Measurements from ENCODE around the gene DNAI4.
A peak's percentile ranks its signal among the peaks of the same experiment; 100 is the strongest.
"Not testable (repeated sequence)": the region's sequence is repeated elsewhere in the genome, so short reads cannot be mapped to it uniquely, and the experiment has no call there.

Gene DNAI4

DNA sequence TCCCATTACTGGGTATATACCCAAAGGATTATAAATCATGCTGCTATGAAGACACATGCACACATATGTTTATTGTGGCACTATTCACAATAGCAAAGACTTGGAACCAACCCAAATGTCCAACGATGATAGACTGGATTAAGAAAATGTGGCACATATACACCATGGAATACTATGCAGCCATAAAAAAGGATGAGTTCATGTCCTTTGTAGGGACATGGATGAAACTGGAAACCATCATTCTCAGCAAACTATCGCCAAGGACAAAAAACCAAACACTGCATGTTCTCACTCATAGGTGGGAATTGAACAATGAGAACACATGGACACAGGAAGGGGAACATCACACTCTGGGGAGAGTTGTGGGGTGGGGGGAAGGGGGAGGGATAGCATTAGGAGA lies 138.9 kb downstream of the DNAI4 start:
- H3K4me3 ChIP-seq (ENCODE audit: low read depth, low read length); H3K36me3 ChIP-seq (ENCODE audit: insufficient read depth, low read length); H3K79me2 ChIP-seq (ENCODE audit: control insufficient read depth, insufficient read depth, low read length, unreplicated experiment); H2AFZ ChIP-seq (ENCODE audit: low read length, unreplicated experiment); H3K27ac ChIP-seq (ENCODE audit: low read depth, low read length); H3K4me1 ChIP-seq (ENCODE audit: control insufficient read depth, insufficient read depth, low read length, unreplicated experiment); H3K27me3 ChIP-seq (ENCODE audit: insufficient read depth, low read length): not testable (repeated sequence)

- no peaks in the 10 kb centered on the region for H3K79me2 ChIP-seq (ENCODE audit: control insufficient read depth, insufficient read depth, low read length, unreplicated experiment)
- no peaks in the 10 kb centered on the region for H3K27me3 ChIP-seq (ENCODE audit: insufficient read depth, low read length)
- no peaks in the 10 kb centered on the region for H3K36me3 ChIP-seq (ENCODE audit: insufficient read depth, low read length)
- H3K27ac ChIP-seq (ENCODE audit: low read depth, low read length): no peak overlapping the region
- peak overlapping the region; percentile 58 for H2AFZ ChIP-seq (ENCODE audit: low read length, unreplicated experiment)
- H3K4me3 ChIP-seq (ENCODE audit: low read depth, low read length): peak overlapping the region; percentile 60; the same call in 1 of the 2 replicates
- H3K4me1 ChIP-seq (ENCODE audit: control insufficient read depth, insufficient read depth, low read length, unreplicated experiment): peaks cover 9% of the 10 kb centered on the region
Observed at GRCh38 chr1:66779475-66780078, 145.1 kb downstream of the DNAI4 start.

DNA sequence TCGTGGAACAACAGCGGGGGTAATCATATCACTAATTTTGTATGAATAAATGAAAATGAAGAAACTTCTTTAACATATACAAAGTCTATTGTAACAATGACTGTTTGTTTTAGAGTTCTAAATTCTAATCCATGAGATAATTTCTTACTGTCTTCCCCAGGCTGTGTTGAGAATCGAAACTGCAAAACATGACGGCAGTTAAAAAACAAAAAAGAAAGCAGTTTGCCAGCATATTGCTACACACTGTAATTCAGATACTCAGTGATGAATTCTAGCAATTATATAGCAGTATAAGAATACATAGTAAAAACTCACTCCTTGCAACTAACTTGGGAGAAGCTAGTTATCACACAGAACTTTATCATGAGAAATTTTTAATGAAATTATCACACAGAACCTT lies 145.7 kb downstream of the DNAI4 start:
- H3K27ac ChIP-seq (ENCODE audit: low read depth, low read length): no peak overlapping the region
- no peaks in the 10 kb centered on the region for H3K27me3 ChIP-seq (ENCODE audit: insufficient read depth, low read length)
- peak overlapping the region; percentile 58 for H2AFZ ChIP-seq (ENCODE audit: low read length, unreplicated experiment)
- H3K36me3 ChIP-seq (ENCODE audit: insufficient read depth, low read length): no peaks in the 10 kb centered on the region
- peak overlapping the region; percentile 60 for H3K4me3 ChIP-seq (ENCODE audit: low read depth, low read length)
- peaks cover 9% of the 10 kb centered on the region for H3K4me1 ChIP-seq (ENCODE audit: control insufficient read depth, insufficient read depth, low read length, unreplicated experiment)
- H3K79me2 ChIP-seq (ENCODE audit: control insufficient read depth, insufficient read depth, low read length, unreplicated experiment): no peaks in the 10 kb centered on the region

- H2AFZ ChIP-seq (ENCODE audit: low read length, unreplicated experiment): peak overlapping the region; percentile 58
Observed at GRCh38 chr1:66778266-66778665, 146.4 kb downstream of the DNAI4 start.

DNA sequence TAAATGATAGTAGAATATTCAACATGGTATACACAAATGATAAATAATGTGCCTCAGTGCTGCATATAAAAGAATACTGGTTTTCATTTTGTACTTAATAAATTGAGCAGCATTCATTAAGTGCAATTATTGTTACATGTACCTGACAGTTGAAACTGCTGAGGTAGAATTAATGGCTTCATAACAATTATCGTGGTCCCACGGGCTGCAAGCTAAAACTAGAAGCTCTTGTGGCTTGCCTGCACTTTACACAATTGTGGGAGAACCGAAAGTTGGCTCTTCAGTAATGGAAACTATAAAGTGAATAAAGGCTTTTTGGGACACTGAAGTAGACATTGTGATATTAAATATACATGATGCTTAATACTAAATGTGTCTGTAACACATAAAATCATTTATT lies 146.8 kb downstream of the DNAI4 start:
- Histone ChIP-seq H3K27ac (ENCODE audit: low read depth, low read length) (no peak overlapping the region), H3K27me3 (ENCODE audit: insufficient read depth, low read length) (no peaks in the 10 kb centered on the region), H3K4me1 (ENCODE audit: control insufficient read depth, insufficient read depth, low read length, unreplicated experiment) (peaks cover 9% of the 10 kb centered on the region), H3K4me3 (ENCODE audit: low read depth, low read length) (peak overlapping the region; percentile 60), H3K36me3 (ENCODE audit: insufficient read depth, low read length) (no peaks in the 10 kb centered on the region), H3K79me2 (ENCODE audit: control insufficient read depth, insufficient read depth, low read length, unreplicated experiment) (no peaks in the 10 kb centered on the region), H2AFZ (ENCODE audit: low read length, unreplicated experiment) (peak overlapping the region; percentile 58)

More at GRCh38 chr1:66778266-66778665, 146.4 kb downstream of the DNAI4 start:
- Histone ChIP-seq H3K4me1 (ENCODE audit: control insufficient read depth, insufficient read depth, low read length, unreplicated experiment) (peaks cover 9% of the 10 kb centered on the region), H3K4me3 (ENCODE audit: low read depth, low read length) (peak overlapping the region; percentile 60), H3K79me2 (ENCODE audit: control insufficient read depth, insufficient read depth, low read length, unreplicated experiment) (no peaks in the 10 kb centered on the region), H3K36me3 (ENCODE audit: insufficient read depth, low read length) (no peaks in the 10 kb centered on the region), H3K27ac (ENCODE audit: low read depth, low read length) (no peak overlapping the region), H3K27me3 (ENCODE audit: insufficient read depth, low read length) (no peaks in the 10 kb centered on the region)

DNA sequence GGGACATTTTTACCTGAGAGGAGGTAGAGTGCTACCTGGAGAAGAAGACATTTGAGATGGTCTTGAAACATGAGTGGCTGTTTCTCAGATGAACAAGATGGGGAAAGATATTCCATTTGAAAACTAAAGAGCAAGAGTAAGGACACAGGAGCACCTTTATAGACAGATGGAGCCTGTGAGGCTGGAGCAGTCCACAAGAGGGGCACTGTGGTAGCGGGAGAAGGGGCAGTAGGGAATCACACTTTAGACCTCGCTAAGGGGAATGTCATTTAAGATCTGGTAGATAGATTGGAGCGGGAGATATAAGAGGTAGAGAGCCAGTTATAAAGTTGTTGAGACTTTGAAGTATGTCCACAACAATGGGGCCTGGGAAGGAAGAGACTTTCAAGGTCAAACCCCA lies 149.0 kb downstream of the DNAI4 start:
- no peak overlapping the region for H2AFZ ChIP-seq (ENCODE audit: low read length, unreplicated experiment)
- no peak overlapping the region for H3K4me3 ChIP-seq (ENCODE audit: low read depth, low read length)
- H3K27me3 ChIP-seq (ENCODE audit: insufficient read depth, low read length): no peaks in the 10 kb centered on the region
- H3K79me2 ChIP-seq (ENCODE audit: control insufficient read depth, insufficient read depth, low read length, unreplicated experiment): no peaks in the 10 kb centered on the region
- H3K27ac ChIP-seq (ENCODE audit: low read depth, low read length): no peak overlapping the region
- H3K4me1 ChIP-seq (ENCODE audit: control insufficient read depth, insufficient read depth, low read length, unreplicated experiment): peaks cover 9% of the 10 kb centered on the region
- no peaks in the 10 kb centered on the region for H3K36me3 ChIP-seq (ENCODE audit: insufficient read depth, low read length)

GRCh38 chr1:66774438-66774837 lies 150.2 kb downstream of the DNAI4 start:
- Histone ChIP-seq H3K4me1 (ENCODE audit: control insufficient read depth, insufficient read depth, low read length, unreplicated experiment) (peaks cover 9% of the 10 kb centered on the region), H3K79me2 (ENCODE audit: control insufficient read depth, insufficient read depth, low read length, unreplicated experiment) (no peaks in the 10 kb centered on the region), H3K27ac (ENCODE audit: low read depth, low read length) (no peak overlapping the region), H3K36me3 (ENCODE audit: insufficient read depth, low read length) (no peaks in the 10 kb centered on the region), H3K4me3 (ENCODE audit: low read depth, low read length) (no peak overlapping the region), H2AFZ (ENCODE audit: low read length, unreplicated experiment) (no peak overlapping the region), H3K27me3 (ENCODE audit: insufficient read depth, low read length) (no peaks in the 10 kb centered on the region)

GRCh38 chr1:66773227-66773626 lies 151.4 kb downstream of the DNAI4 start:
- Histone ChIP-seq H3K27me3 (ENCODE audit: insufficient read depth, low read length) (no peaks in the 10 kb centered on the region), H3K79me2 (ENCODE audit: control insufficient read depth, insufficient read depth, low read length, unreplicated experiment) (no peaks in the 10 kb centered on the region), H2AFZ (ENCODE audit: low read length, unreplicated experiment) (no peak overlapping the region), H3K36me3 (ENCODE audit: insufficient read depth, low read length) (no peaks in the 10 kb centered on the region), H3K27ac (ENCODE audit: low read depth, low read length) (no peak overlapping the region), H3K4me1 (ENCODE audit: control insufficient read depth, insufficient read depth, low read length, unreplicated experiment) (peaks cover 5% of the 10 kb centered on the region), H3K4me3 (ENCODE audit: low read depth, low read length) (no peak overlapping the region)

DNA sequence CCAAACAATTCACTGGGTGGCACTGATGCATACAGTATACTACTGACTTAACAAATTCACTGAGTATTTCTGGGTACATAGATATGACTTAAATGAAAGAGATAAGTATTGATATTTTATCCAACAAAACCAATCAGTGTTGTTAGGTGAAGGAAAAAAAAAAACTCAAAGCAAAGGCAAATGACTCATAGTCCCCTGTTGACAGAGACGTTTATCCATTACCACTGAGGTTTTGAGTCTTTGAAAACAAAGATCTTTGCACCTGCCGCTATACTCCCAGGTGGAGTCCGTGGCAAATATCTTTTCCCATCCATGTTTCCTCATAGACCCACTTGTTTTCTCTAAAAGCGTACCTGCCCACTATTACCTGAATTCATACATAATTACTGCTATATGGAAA lies 154.0 kb downstream of the DNAI4 start:
- no peak overlapping the region for H3K4me3 ChIP-seq (ENCODE audit: low read depth, low read length)
- H3K36me3 ChIP-seq (ENCODE audit: insufficient read depth, low read length): no peaks in the 10 kb centered on the region
- no peaks in the 10 kb centered on the region for H3K79me2 ChIP-seq (ENCODE audit: control insufficient read depth, insufficient read depth, low read length, unreplicated experiment)
- no peaks in the 10 kb centered on the region for H3K4me1 ChIP-seq (ENCODE audit: control insufficient read depth, insufficient read depth, low read length, unreplicated experiment)
- no peak overlapping the region for H3K27ac ChIP-seq (ENCODE audit: low read depth, low read length)
- H3K27me3 ChIP-seq (ENCODE audit: insufficient read depth, low read length): no peaks in the 10 kb centered on the region
- peak overlapping the region; percentile 30 for H2AFZ ChIP-seq (ENCODE audit: low read length, unreplicated experiment)

- H2AFZ ChIP-seq (ENCODE audit: low read length, unreplicated experiment): peak overlapping the region; percentile 30
- H3K27ac ChIP-seq (ENCODE audit: low read depth, low read length): no peak overlapping the region
- no peaks in the 10 kb centered on the region for H3K79me2 ChIP-seq (ENCODE audit: control insufficient read depth, insufficient read depth, low read length, unreplicated experiment)
- H3K4me1 ChIP-seq (ENCODE audit: control insufficient read depth, insufficient read depth, low read length, unreplicated experiment): no peaks in the 10 kb centered on the region
- H3K36me3 ChIP-seq (ENCODE audit: insufficient read depth, low read length): no peaks in the 10 kb centered on the region
- H3K27me3 ChIP-seq (ENCODE audit: insufficient read depth, low read length): no peaks in the 10 kb centered on the region
- peak overlapping the region; percentile 68 for H3K4me3 ChIP-seq (ENCODE audit: low read depth, low read length)
Observed at GRCh38 chr1:66770240-66770639, 154.4 kb downstream of the DNAI4 start.

- no peak overlapping the region for H3K27ac ChIP-seq (ENCODE audit: low read depth, low read length)
- no peak overlapping the region for H2AFZ ChIP-seq (ENCODE audit: low read length, unreplicated experiment)
- H3K27me3 ChIP-seq (ENCODE audit: insufficient read depth, low read length): no peaks in the 10 kb centered on the region
- peak overlapping the region; percentile 68 for H3K4me3 ChIP-seq (ENCODE audit: low read depth, low read length)
- no peaks in the 10 kb centered on the region for H3K79me2 ChIP-seq (ENCODE audit: control insufficient read depth, insufficient read depth, low read length, unreplicated experiment)
- H3K36me3 ChIP-seq (ENCODE audit: insufficient read depth, low read length): no peaks in the 10 kb centered on the region
- H3K4me1 ChIP-seq (ENCODE audit: control insufficient read depth, insufficient read depth, low read length, unreplicated experiment): no peaks in the 10 kb centered on the region
Observed at GRCh38 chr1:66769512-66770229, 155.0 kb downstream of the DNAI4 start.
